ENCODE data around the gene SETD9. TPM values are rescaled to one million over a fixed set of nuclear protein-coding genes. Genes with fewer than 3 reads are reported as not detected.

SETD9 gene
- total RNA-seq, 1 donor from 2014 or later, result 39.3 TPM

DNA sequence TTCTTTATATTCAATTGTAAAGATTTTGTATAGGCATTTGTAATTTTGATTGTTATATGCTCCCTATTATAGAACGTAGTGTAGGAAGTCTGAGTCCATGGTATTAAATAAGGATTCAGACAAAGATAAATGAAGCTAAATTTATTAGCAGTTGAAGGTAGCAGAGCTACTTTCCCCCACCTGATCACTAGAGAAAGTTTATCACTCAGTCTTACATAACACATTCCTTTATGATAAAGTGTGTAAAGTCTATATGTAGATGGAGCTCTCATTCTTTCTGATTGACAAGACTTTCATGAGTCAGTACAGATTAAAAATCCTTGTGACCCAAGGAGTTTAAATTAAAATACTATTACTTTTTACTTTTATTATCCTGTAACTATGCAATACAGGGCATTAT, 44.9 kb downstream of the SETD9 start:
- Histone ChIP-seq H3K27me3 (peaks cover 22% of the 10 kb centered on the region), H3K4me2 (no peak overlapping the region), H2AFZ (replicated peaks) (no peak overlapping the region), H3K4me1 (peaks cover 9% of the 10 kb centered on the region), H3K4me3 (no peak overlapping the region), H3K9ac (no peak overlapping the region), H3K27ac (no peak overlapping the region), H3K36me3 (no peaks in the 10 kb centered on the region), H3K79me2 (ENCODE audit: low read depth) (peaks cover 23% of the 10 kb centered on the region), H3F3A (ENCODE audit: low read depth) (peaks cover 9% of the 10 kb centered on the region), H4K20me1 (ENCODE audit: low read depth) (peaks cover 18% of the 10 kb centered on the region), H3K9me3 (ENCODE audit: low read depth) (no peaks in the 10 kb centered on the region)
- no peak for DNase-seq (ENCODE audit: low spot score)
- TF ChIP-seq CTCF (IDR thresholded peaks at IDR 0.05) (no peak), EZH2 (IDR thresholded peaks at IDR 0.05) (no peak), EZH2phosphoT487 (IDR thresholded peaks at IDR 0.05) (no peak)
- no peaks in the 10 kb centered on the region for H3K9me3 Mint-ChIP-seq
- H3K27me3 Mint-ChIP-seq (ENCODE audit: insufficient read depth, low read depth), result no peaks in the 10 kb centered on the region
- peaks cover 19% of the 10 kb centered on the region for H3K4me1 Mint-ChIP-seq
- no peak overlapping the region for H3K4me3 Mint-ChIP-seq
- peaks cover 1% of the 10 kb centered on the region for H3K36me3 Mint-ChIP-seq
- H3K27ac Mint-ChIP-seq, result no peak overlapping the region

DNA sequence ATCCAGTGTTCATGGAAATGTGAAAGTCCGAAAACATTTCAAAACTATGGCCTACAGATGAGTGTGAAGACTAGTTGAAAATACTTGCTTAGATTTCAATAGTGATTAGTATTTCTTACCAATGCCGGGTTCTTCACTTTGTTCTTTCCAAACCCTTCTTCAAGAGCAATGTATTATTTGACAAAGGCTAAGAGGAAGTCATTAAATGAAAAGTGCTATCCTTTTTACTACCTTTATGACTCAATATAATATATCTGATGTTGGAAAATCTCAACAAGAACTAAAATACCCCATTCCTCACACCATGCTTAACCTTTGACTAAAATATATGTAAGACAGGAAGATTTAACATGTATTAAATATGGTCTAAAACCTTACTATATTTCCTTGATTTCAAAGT, 49.2 kb downstream of the SETD9 start:
- Histone ChIP-seq H3K9me3 (ENCODE audit: low read depth) (no peaks in the 10 kb centered on the region), H3K36me3 (no peaks in the 10 kb centered on the region), H3K4me1 (no peaks in the 10 kb centered on the region), H2AFZ (replicated peaks) (no peak overlapping the region), H3K4me3 (no peak overlapping the region), H3K27me3 (peaks cover 14% of the 10 kb centered on the region), H4K20me1 (ENCODE audit: low read depth) (no peaks in the 10 kb centered on the region), H3K79me2 (ENCODE audit: low read depth) (no peaks in the 10 kb centered on the region), H3K4me2 (no peak overlapping the region), H3F3A (ENCODE audit: low read depth) (no peaks in the 10 kb centered on the region), H3K9ac (no peak overlapping the region), H3K27ac (no peak overlapping the region)
- Mint-ChIP-seq H3K9me3 (no peaks in the 10 kb centered on the region), H3K36me3 (no peaks in the 10 kb centered on the region), H3K27me3 (ENCODE audit: insufficient read depth, low read depth) (no peaks in the 10 kb centered on the region), H3K4me1 (no peaks in the 10 kb centered on the region), H3K4me3 (no peak overlapping the region), H3K27ac (no peak overlapping the region)
- no peak for DNase-seq (ENCODE audit: low spot score)
- TF ChIP-seq EZH2 (IDR thresholded peaks at IDR 0.05) (no peak), CTCF (IDR thresholded peaks at IDR 0.05) (no peak), EZH2phosphoT487 (IDR thresholded peaks at IDR 0.05) (no peak)

- Mint-ChIP-seq H3K27ac (no peak overlapping the region), H3K36me3 (no peaks in the 10 kb centered on the region), H3K9me3 (no peaks in the 10 kb centered on the region), H3K4me3 (no peak overlapping the region), H3K27me3 (ENCODE audit: insufficient read depth, low read depth) (no peaks in the 10 kb centered on the region), H3K4me1 (no peaks in the 10 kb centered on the region)
- Histone ChIP-seq H3F3A (ENCODE audit: low read depth) (no peaks in the 10 kb centered on the region), H3K27ac (no peak overlapping the region), H2AFZ (replicated peaks) (no peak overlapping the region), H3K27me3 (peaks cover 8% of the 10 kb centered on the region), H3K4me2 (no peak overlapping the region), H3K79me2 (ENCODE audit: low read depth) (no peaks in the 10 kb centered on the region), H3K4me1 (no peaks in the 10 kb centered on the region), H3K9me3 (ENCODE audit: low read depth) (no peaks in the 10 kb centered on the region), H3K36me3 (no peaks in the 10 kb centered on the region), H3K9ac (no peak overlapping the region), H4K20me1 (ENCODE audit: low read depth) (no peaks in the 10 kb centered on the region), H3K4me3 (no peak overlapping the region)
- DNase-seq (ENCODE audit: low spot score), result no peak
- TF ChIP-seq EZH2 (IDR thresholded peaks at IDR 0.05) (no peak), EZH2phosphoT487 (IDR thresholded peaks at IDR 0.05) (no peak), CTCF (IDR thresholded peaks at IDR 0.05) (no peak)
Measured at GRCh38 chr5:56959326-56959725, 49.9 kb downstream of the SETD9 start.
